HG03045 (cell line): ENCODE results near the gene ZBTB47.

Experiments used
- ATAC-seq: cut with Tn5 transposase; IDR thresholded peaks from one replicate; pipeline ENCODE4 v1.9.1; 2021; ENCODE audit warnings: mild to moderate bottlenecking, moderate library complexity; ENCODE audit not compliant: unreplicated experiment

The ZBTB47 gene

GRCh38 chr3:42653560-42654330 lies at the start of gene ZBTB47:
Gene ZBTB47 (plus strand): TSS chr3:42653697. CDS start chr3:42658356, 4,659 bp downstream.
- ATAC-seq: no peak

GRCh38 chr3:42605546-42606173 lies 47.8 kb upstream of the ZBTB47 start:
- no peak for ATAC-seq

DNA sequence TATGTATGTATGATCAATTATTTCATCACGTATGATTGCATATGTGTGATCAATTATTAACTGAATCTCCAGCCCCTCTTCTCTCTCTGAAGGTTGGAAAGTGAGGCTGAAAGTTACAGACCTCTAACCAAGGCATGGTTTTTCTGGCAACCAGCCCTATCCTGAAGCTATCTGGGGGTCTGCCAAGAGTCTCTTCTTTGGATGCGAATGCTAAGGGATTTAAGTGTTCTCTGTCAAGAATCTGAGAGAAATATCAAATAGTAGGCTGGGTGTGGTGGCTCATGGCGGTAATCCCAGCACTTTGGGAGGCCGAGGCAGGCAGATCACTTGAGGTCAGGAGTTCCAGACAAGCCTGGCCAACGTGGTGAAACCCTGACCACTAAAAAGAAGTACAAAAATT lies 44.9 kb upstream of the ZBTB47 start:
- ATAC-seq: no peak

DNA sequence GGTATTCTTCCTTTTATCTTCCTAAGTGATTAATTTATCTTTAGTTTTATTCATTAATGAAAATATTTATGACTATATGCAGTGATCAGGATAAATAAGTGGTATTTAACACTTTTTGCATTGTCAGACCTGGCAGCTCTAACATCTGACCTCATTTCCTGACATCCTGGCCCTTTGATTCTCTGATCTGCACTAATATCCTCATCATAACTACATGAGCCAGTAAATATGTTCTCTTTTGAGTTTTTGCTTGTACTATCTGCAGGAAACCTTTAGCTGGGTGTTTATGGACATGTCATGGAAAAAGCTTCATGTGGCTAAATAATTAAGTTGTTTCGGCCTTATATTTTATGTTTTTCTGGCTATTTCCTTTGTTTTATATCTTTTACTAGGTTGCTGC lies 42.5 kb upstream of the ZBTB47 start:
- no peak for ATAC-seq

DNA sequence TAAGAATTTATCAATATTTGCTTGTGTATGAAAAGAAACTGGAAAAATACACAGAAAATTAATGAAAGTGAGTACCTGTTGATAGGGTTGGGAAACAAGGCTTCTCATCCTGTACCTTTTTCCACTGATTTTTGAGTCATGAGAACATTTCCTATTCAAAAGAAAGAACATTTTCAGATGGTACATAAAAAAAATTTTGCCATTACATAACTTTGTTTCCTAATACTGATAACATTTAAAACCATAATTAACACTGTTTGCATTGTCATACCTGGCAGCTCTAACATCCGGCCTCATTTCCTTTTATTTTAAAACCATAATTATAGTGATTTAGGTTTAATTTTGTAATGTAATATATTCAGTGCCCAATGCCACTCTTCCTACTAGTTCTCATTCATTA lies 41.3 kb upstream of the ZBTB47 start:
- no peak for ATAC-seq

DNA sequence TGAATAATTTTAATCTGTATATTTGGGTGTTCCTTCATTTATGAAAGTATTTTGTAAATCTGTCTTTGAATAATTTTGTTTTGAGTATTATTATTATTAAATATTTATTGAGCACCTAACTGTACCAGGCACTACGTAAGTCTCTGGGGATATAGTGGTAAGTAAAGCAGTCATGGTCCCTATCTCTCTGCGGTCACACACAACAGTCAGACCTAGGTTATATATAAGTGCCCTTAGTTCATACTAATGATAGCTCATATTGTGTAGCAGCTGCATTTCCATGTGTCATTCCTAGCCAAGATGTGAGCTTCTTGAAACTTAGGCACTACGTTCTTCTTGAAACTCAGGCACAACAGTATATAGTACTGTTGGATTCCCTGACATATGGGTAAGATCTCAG lies 40.6 kb upstream of the ZBTB47 start:
- no peak for ATAC-seq

- ATAC-seq: no peak
Measured at GRCh38 chr3:42613462-42613861, 40.0 kb upstream of the ZBTB47 start.

DNA sequence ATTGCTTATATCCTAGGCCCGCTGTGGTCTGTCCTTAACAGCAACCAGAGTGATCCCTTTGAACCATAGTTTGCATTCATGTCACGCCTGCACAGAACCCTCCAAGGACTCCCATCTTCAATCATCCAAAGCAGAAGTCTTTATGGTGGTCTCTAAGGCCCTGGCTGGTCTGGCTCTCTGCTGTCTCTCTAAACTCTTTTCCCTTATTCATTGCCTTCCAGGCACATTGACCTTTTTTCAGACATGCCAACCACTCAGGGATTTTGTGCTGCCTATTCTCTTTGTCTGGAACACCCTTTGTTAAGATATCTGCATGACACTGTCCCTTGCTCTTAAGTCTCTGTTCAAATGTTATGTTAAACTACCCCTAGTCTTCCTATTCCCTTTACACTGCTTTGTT lies 21.9 kb upstream of the ZBTB47 start:
- no peak for ATAC-seq

- ATAC-seq: no peak
Measured at GRCh38 chr3:42632146-42632545, 21.4 kb upstream of the ZBTB47 start.

GRCh38 chr3:42633544-42633943 lies 20.0 kb upstream of the ZBTB47 start:
- ATAC-seq: no peak

GRCh38 chr3:42635111-42635510 lies 18.4 kb upstream of the ZBTB47 start:
- no peak for ATAC-seq

DNA sequence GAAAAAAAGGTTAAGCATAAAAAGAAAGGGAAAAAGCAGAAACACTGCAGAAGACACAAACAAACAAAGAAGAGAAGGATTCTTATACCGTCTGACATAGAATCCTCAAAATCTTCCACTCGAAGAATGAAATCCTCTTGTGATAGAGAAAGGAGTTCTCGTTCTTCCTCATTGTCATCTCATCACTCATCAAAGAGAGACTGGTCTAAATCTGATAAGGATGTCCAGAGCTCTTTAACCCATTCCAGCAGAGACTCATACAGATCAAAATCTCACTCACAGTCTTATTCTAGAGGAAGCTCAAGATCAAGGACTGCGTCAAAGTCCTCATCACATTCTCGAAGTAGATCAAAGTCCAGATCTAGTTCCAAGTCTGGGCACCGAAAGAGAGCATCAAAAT lies 16.5 kb upstream of the ZBTB47 start:
- no peak for ATAC-seq

- no peak for ATAC-seq
Measured at GRCh38 chr3:42638339-42638842, 15.1 kb upstream of the ZBTB47 start.

- ATAC-seq: no peak
Measured at GRCh38 chr3:42639192-42639591, 14.3 kb upstream of the ZBTB47 start.

DNA sequence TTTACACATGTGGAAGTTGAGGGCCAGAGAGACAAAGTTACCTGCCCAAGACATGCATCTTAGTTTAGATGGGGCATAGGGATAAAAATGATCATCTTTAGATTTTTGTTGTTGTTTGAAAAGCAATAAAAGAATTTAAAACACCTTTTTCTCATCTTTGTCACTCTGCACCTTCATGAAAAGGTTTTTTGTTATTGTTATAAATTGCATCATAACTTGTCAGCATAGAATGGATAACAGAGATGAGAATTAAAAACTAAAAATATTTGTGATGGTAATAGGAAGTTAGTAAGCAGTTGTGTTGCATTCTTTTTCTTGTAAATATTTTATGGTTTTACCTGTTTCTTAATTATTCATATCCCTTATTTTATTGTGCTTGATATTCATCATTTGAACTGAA lies 13.4 kb upstream of the ZBTB47 start:
- no peak for ATAC-seq

DNA sequence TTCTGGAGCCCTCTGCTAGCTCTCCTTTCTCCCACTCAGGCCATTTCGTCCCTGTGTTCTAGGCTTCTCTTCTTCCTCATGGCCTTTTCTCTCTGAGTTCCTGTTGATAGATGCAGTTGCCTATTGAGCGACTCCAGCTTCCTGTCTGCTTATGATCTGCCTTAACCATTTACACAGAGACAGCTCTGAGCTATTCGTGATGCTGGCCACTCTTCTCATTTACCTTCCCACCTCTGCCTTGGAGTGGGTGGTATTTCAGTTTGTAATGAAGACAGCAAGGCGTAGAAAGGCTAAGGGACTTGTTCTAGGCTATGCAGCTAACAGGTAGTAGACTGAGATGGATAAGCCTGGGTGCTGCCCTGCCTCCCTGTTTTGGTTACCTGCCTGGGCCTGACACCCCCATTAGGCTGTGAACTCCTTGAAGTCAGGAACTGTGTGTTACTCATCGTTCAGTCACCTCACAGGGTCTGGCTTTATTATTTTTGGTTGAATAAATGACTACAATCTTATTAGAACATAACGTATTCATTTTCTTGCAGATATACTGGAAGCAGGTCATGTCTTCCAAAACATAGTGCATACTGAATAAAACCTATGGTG lies 12.6 kb upstream of the ZBTB47 start:
- no peak for ATAC-seq

GRCh38 chr3:42647821-42648459 lies 5.6 kb upstream of the ZBTB47 start:
- ATAC-seq: no peak

DNA sequence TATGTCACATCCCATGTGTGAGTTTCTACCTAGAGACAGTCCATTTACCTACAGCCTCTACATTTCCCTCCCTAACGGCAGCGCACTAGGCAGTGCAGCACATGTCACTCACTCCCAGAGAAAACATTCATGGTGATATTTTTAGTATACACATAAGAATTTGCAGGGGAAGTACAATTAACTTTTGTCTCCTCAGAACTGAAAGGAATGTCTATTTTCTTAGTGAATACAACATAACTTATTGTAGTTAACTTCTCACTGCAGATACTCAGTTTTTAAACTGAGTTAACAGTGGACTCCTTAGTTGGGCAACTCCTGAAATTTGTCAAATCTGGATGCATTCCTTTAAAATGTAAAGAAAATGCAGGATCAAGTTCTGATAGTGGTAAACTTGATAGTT lies 4.5 kb upstream of the ZBTB47 start:
- no peak for ATAC-seq

DNA sequence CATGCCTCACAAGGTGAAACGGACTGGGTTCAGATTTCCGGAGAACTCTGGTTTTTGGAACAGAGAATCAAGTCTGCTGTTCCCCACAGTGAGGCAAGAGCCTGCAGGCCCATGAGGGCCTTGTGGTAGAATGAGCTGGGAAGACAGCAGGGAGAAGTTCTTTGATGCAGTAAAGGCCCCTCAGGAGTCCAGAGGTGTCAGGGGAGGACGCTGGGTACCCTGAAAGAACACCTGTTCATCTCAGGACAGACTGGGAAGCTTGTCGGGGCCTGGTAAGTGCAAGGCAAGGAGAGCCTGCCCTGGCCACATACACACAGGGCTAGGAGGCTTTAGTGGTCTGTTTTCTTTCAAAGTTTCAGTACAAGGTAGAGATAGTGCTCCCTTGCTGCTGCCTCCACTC lies 3.7 kb upstream of the ZBTB47 start:
- no peak for ATAC-seq

DNA sequence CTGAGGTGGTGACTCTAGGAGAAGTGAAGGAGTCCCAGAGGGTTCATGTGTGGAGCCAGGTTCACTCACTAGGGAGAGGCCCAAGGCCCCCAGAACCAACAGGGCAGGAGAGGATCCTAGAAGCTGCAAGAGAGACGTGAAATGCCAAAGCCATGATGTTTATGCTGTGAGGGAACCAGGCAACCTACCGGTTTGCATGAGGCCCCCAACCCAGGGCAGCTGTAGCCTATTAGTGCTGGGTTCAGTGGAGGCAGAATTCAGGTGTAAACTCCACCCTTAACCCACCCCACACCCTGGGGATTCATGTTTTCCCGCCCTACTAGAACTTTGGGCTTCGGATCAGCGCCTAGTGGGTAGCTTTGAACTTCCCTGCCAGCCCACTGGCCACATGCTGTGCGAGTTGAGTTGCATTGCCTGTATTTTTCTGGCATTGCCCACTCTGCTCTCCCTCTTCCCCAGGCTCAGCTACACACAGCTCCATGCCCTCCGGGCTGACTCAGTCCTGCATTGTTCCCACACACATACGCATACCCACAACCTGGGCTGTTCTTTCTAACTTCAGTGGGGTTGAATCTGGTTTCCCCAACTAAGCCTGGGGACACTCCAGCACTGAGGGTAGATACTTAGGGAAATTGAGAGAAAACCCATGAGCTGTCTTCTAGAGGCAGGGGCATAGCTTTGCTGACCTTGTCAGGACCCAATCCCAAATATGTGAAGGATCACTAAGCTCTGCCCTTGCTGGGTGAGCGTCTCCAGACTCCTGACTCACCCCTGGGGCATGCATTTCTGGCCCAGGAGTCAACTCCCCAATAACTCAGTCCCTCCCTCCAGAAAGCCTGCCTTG lies 2.0 kb upstream of the ZBTB47 start:
- ATAC-seq: no peak

- peak; percentile 20 for ATAC-seq
Measured at GRCh38 chr3:42652251-42652610, 1.3 kb upstream of the ZBTB47 start.
